Breast epithelium (tissue), 3 donors: ENCODE measurements around the gene WWOX.

Source experiments
- CTCF ChIP-seq, 3 donors: fragments of 450-650 bp; IDR thresholded peaks; one replicate each; pipeline ENCODE4 v1.5.1; 2016 to 2017; ENCODE audit warnings: antibody characterized with exemption in 3 of 3, mild to moderate bottlenecking in 3 of 3, moderate library complexity in 3 of 3
- POLR2AphosphoS5 ChIP-seq, 3 donors: sonication (generic); formaldehyde crosslinking; IDR thresholded peaks; one replicate each; pipeline ENCODE4 v1.6.1; 2017; ENCODE audit warnings: antibody characterized with exemption in 3 of 3

DNA sequence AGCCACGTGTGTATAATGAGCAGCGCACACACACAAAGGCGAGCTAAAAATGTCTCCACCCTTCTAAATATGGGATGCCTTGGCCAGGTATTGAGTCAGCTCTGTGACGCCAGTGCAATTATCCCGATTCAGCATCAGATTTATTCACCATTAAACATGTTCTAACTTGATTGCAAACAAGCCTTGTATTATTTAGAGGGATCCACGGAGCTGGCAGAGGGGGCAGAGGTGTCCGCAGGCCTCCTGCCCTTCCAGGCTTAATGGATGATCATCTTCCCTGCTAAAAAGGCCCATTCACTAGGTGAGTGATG, 909.4 kb downstream of the WWOX start:
- no peak for TF ChIP-seq CTCF (IDR thresholded peaks at IDR 0.05)
- no peak for TF ChIP-seq POLR2AphosphoS5 (IDR thresholded peaks at IDR 0.05)
